GM18499 (cell line): ENCODE results near the gene RMDN3.

Experiments
- ATAC-seq: cut with Tn5 transposase; IDR thresholded peaks from one replicate; pipeline ENCODE4 v1.9.1; 2021; ENCODE audit warnings: moderate number of reproducible peaks; ENCODE audit not compliant: insufficient read depth, unreplicated experiment

Gene RMDN3

GRCh38 chr15:40773902-40774301 lies 18.8 kb upstream of the RMDN3 start:
- ATAC-seq = no peak

DNA sequence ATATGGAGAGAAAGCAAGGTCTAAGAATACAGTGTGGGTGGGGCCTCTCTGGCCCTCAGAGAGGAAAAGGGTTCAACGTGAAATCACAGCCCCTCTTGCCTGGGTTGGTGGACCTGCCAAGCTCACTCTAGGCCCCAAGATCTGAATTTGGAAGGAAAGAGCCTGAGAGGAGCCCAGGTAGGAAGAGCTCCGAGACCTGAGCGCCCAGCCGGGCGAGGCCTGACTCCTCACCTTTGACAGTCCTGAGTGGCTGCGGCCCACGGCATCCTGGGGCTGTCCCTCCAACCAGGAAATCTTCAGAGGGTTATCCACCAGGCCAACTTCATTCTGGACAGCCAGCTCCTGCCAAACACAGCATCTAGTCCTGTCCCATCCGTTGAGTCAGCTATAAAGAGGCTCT lies 18.4 kb upstream of the RMDN3 start:
- no peak for ATAC-seq

- ATAC-seq = no peak
Measured at GRCh38 chr15:40772014-40772413, 17.0 kb upstream of the RMDN3 start.

GRCh38 chr15:40771242-40771641 lies 16.2 kb upstream of the RMDN3 start:
- ATAC-seq = no peak

DNA sequence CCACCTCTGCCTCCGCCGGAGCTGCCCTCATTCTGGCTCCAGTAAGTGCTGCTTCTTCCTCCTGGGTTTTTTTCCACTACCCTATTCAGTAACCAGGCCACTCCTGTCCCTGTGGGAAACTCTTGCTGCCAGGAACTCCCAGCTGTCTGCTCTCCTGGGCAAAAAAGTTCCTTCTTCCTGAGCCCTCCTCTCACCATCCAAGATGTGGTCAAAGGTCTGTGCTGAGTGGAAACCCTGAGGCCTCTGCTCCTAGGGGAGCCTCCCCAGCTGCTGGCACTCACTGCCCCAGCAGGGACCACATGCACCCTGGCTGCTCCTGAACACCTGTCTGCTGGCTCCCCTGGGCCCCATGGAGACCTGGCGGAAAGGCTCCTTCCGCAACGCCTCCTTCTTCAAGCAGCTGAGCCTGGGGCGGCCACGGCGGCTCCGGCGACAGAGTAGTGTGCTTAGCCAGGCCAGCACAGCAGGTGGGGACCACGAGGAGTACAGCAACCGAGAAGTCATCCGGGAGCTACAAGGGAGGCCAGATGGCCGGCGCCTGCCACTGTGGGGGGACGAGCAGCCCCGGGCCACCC lies 15.2 kb upstream of the RMDN3 start:
- no peak for ATAC-seq

DNA sequence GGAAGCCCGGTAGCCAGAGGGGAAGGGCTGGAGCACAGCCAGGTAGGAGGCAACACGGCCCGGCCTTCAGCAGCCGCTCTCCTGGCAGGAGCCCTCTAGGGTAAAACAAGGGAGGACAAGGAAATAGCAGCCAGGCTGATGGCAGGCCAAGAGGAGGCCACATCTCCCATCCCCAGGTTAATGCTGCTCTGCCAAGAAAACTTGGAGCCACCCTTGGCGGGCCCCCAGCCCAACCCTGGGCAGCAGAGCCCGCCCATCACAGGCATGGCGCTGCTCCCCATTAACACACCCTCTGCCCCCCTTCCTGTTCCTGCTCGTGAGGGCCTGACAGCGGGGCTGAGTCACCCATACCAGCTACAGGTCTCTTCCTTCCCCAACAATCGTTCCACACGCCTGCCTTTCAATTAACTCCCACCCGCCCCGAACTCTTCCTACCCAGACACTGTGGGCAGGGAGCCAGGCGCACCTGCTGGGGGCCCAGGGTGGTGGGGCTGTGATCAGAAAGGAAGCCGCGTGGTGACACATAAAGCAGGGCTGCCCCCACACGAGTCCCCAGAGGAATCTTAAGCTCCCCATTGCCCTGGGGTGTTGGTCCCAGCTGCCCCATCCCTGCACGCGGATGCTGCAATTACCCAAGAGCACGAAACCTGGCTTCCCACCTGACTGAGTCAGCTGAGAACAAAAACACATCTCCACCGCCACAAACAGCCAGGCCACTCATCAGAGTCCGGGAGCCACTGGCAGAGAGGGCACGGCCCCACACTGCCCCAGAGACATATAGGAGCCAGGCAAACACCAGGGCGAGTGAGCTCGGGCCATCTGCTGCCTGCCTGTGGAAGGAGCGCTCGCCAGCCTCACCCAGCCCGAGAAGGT lies 14.5 kb upstream of the RMDN3 start, which contains the start of gene C15orf62:
C15orf62 (plus strand) TSS at position 707 of the 873 bp plus-strand sequence. CDS start 516 bp downstream, outside the sequence.
- ATAC-seq = no peak

DNA sequence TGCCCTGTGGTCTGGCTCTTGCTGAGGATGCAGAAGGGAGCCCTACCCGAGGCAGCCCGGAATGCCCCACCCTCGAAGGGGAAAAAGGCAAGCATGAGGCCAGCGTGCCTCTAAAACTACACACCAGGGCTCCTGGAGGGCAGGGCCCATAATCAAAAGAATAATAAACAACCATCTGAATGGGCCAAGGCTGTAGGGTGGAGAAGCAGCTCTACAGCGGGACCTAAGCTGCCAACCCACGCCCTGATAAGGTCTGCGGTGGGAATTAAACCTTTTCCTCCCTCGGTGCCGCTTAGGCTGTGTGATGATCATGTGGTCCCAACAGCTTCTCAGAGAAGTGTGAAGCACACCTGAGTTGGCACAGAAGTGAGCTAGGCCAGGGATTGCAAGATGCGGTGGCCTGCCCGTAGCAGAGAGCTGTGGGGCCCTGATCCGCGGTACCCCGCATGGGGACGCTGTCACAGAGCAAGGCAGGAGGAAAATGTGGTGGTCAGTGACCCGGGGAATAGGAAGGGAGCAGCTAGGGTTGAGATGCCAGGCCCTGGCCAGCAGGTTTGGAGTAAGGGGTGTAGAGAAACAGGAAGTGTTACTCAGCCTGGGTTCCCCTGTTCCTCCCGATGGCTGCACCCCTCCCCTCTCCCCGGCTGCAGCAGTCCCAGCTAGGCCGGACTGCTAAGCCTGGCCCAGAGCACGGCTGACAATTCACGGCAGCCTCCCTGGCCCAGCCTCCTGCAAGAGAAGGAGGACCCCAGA lies 13.6 kb upstream of the RMDN3 start:
- no peak for ATAC-seq

DNA sequence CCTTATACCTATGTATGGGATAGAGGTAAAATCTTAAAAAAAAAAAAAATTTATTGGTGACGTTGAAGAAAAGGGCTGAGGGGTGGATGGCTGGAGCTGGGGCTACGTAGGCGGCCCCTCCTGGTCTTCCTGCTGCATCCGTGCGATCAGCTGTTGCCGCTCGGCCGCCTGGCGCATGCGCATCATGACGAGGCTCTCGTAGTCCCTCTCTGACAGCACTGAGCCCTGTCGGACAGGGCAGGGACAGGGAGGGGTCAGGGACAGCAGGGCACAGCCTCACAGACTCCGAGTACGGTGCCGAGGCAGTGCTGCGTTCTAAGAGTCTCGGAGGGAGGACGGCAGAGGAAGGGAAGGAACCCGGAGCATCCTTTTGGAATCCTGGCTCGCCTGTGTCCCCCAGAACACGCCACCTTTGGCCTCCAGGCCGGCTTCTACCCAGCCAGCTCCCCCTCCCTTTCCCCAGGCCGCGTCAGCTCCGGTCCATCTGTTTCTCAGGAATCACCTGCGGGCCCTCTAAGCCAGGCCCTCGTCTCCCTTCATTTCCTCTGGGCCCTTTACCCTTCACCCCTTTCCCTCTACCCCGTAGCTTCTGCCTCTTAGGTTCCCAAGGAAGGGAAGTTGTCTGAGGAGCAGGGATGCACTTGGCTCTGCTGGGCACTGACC lies 12.9 kb upstream of the RMDN3 start:
- no peak for ATAC-seq

GRCh38 chr15:40766906-40767837 lies 12.1 kb upstream of the RMDN3 start:
- no peak for ATAC-seq

DNA sequence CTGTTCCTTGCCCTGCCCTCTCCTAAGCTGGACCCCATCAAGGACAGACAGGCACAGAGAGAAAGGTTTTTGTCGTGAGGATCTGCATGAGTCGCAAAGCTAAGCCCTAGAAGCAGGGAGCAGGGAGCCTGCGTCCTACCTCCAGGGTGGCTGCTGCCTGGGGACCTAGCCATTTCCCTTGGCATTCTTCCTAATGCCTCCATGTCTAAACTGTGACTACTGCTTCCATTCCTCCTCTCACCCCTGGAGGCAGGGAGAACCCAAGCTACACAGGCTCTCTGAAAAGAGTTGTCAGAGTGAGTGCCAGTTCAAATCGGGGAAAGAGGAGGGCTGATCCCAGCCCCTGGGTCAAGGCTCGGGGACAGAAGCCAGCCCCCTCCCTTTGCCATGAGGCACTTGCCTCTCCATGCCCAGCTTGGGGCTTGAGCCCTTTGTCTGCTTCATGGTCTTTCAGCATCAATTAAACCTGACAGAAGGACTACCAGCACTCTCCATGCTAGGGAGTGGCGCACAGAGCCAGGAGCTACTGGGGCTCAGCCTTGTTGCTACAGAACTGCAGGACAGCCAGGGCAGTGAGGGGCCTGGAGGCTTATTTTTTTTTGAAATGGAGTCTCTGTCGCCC lies 11.3 kb upstream of the RMDN3 start:
- no peak for ATAC-seq

DNA sequence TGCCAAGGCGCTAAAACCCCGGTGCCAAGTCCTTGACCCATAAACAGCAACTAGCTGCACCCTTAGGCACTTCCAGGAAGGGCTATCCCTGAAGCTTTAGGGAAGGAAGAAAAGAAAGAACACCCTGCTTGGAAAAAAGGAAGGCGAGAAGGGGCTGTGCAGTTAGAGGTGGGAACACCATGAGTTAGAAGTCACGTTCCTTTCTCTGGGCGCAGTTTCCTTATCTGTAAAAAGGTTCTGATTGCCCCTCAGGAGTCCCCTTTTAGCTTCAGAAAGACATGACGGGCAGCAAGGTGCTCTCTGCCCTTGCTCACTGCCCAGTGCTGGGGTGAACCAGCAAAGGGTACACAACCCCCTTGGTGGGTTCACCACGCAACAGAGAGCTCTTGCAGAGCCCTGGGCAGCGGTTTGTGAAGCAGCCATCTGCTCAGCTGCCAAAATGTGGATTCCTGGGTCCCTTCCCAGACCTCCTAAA lies 9.6 kb upstream of the RMDN3 start:
- no peak for ATAC-seq

GRCh38 chr15:40763801-40764628 lies 9.0 kb upstream of the RMDN3 start, which contains the start of gene GCHFR:
GCHFR (plus strand) TSS chr15:40764068; CDS start chr15:40764181, 113 bp downstream.
- no peak for ATAC-seq

GRCh38 chr15:40762919-40763800 lies 8.1 kb upstream of the RMDN3 start:
- ATAC-seq = no peak

DNA sequence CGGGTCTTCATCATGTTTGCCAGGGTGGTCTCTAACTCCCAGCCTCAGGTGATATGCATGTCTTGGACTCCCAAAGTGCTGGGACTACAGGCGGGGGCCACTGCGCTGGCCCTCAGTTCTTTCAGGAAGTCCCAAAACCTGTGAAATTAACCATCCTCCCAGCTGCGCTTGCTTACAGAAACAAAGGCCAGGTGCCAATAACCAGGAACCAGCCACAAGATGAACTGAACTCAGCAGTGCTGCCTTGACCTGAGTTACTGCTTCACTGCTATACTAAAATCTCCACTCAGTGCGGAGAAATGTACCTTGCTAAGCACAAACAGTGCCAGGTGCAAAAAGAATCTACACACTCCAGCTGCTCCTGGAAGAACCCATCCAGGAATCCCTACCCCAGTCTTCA lies 4.9 kb upstream of the RMDN3 start:
- ATAC-seq = no peak

GRCh38 chr15:40756938-40757337 lies 1.9 kb upstream of the RMDN3 start:
- ATAC-seq = no peak

DNA sequence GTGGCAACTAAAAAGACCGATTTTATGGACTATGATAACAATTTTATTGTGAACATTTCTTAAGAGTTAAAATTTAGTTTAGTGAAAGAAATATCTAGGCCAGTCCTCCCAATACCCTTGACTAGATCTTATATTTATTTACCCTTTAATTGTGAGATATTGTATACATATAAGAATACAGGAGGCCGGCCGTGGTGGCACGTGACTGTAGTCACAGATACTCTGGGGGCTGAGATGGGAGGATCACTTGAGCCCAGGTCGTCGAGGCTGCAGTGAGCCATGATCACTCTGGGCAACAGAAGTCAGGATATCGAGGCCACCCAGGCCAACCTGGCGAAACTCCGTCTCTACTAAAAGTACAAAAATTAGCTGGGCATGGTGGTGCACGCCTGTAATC lies 756 bp upstream of the RMDN3 start:
- no peak for ATAC-seq

DNA sequence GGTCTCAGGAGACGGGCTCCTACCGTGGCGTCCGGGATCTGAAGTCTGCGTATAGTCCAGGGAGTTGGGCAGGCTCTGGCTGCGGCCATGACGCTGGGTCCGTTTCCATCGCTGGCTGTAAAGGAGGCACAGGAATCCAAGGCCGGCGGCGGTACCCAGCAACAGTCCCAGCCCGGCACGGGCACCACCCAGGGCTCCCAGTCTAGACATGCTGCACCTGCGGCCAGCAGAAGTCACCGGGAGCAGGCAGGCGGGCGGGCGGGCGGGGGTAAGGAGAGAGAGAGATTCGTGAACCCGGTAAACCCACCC lies 526 bp downstream of the RMDN3 start:
- ATAC-seq = no peak
